NK-92 (cell line): ENCODE results near the gene RGS19.

Experiments used
- DNase-seq: peaks from one replicate; lab custom pipeline; 2025; ENCODE audit not compliant: unreplicated experiment; lab: John Stamatoyannopoulos, UW

Gene RGS19

GRCh38 chr20:64108731-64109681 lies 29.7 kb upstream of the RGS19 start:
- no peak for DNase-seq

GRCh38 chr20:64107736-64108457 lies 28.6 kb upstream of the RGS19 start:
- no peak for DNase-seq

GRCh38 chr20:64106981-64107735 lies 27.8 kb upstream of the RGS19 start, which contains the start of gene NPBWR2:
Gene NPBWR2 (minus strand): TSS chr20:64107565. CDS start chr20:64106831, 734 bp downstream.
- no peak for DNase-seq

GRCh38 chr20:64106435-64106961 lies 27.2 kb upstream of the RGS19 start:
- DNase-seq = no peak

GRCh38 chr20:64105846-64106434 lies 26.6 kb upstream of the RGS19 start:
- no peak for DNase-seq

GRCh38 chr20:64104667-64105451 lies 25.5 kb upstream of the RGS19 start:
- DNase-seq = no peak

- no peak for DNase-seq
Observed at GRCh38 chr20:64103871-64104666, 24.8 kb upstream of the RGS19 start.

GRCh38 chr20:64102647-64103354 lies 23.5 kb upstream of the RGS19 start:
- DNase-seq = no peak

- no peak for DNase-seq
Observed at GRCh38 chr20:64101731-64102621, 22.7 kb upstream of the RGS19 start.

- DNase-seq = no peak
Observed at GRCh38 chr20:64100946-64101688, 21.8 kb upstream of the RGS19 start.

- DNase-seq = no peak
Observed at GRCh38 chr20:64100566-64100888, 21.2 kb upstream of the RGS19 start.

- no peak for DNase-seq
Observed at GRCh38 chr20:64099880-64100565, 20.7 kb upstream of the RGS19 start.

GRCh38 chr20:64099086-64099786 lies 19.9 kb upstream of the RGS19 start:
- no peak for DNase-seq

GRCh38 chr20:64098471-64099013 lies 19.2 kb upstream of the RGS19 start:
- DNase-seq = no peak

GRCh38 chr20:64096535-64096934 lies 17.2 kb upstream of the RGS19 start:
- DNase-seq = no peak
